Gastrocnemius medialis (tissue), 4 donors: ENCODE data around the gene USP7. TPM values are rescaled to one million over a fixed set of nuclear protein-coding genes. Genes with fewer than 3 reads are reported as not detected.

ENCODE experiments used
- ATAC-seq, 2 donors: fragments of 150-250 bp; one replicate each; pipeline ENCODE4 v1.9.1; 2016
- DNase-seq, 2 donors: peaks; one replicate each; pipeline ENCODE4 v3.0.0-alpha.2; 2019
- H3K27ac ChIP-seq, 4 donors: fragments of 200-600 bp; sonication (generic); 1 replicate in 1 of 4; 2 replicates in 3 of 4; pipeline ENCODE4 v1.5.1; 2016 to 2018; ENCODE audit warnings: mild to moderate bottlenecking in 2 of 4, moderate library complexity in 1 of 4
- H3K27me3 ChIP-seq, 3 donors: fragments of 200-600 bp; sonication (generic) in 2 of 3; 1 replicate in 1 of 3; 2 replicates in 2 of 3; pipeline versions ENCODE4 v1.5.1 to v1.6.0; 2016 to 2019; ENCODE audit warnings: mild to moderate bottlenecking in 1 of 3, moderate library complexity in 1 of 3
- H3K36me3 ChIP-seq, 2 donors: fragments of 200-600 bp; sonication (generic) in 1 of 2; one replicate each; pipeline ENCODE4 v1.5.1; 2017 to 2018
- H3K4me1 ChIP-seq, 2 donors: fragments of 200-600 bp; sonication (generic) in 1 of 2; one replicate each; pipeline ENCODE4 v1.5.1; 2016 to 2017; ENCODE audit warnings: mild to moderate bottlenecking in 2 of 2
- H3K4me3 ChIP-seq, 4 donors: fragments of 200-600 bp; sonication (generic) in 3 of 4; 1 replicate in 1 of 4; 2 replicates in 3 of 4; pipeline ENCODE4 v1.5.1; 2016 to 2019; ENCODE audit warnings: mild to moderate bottlenecking in 2 of 4
- H3K9me3 ChIP-seq, 3 donors: fragments of 200-600 bp; sonication (generic) in 2 of 3; 1 replicate in 1 of 3; 2 replicates in 2 of 3; pipeline ENCODE4 v1.5.1; 2016 to 2019
- POLR2A ChIP-seq, 2 donors: fragments of 450-650 bp; IDR thresholded peaks; one replicate each; pipeline ENCODE4 v1.6.1; 2017; ENCODE audit warnings: antibody characterized with exemption in 2 of 2, mild to moderate bottlenecking in 2 of 2, moderate library complexity in 2 of 2
- in situ Hi-C, 4 donors: fragments of 200-750 bp; cut with MboI; loops; one replicate each; pipeline versions ENCODE4 v1.15.0 to v1.8.0; 2017; ENCODE audit warnings: low sequenced_read_pairs in 4 of 4
- intact Hi-C: fragments of 100-400 bp; cut with DNase I; formaldehyde crosslinking; loops from one replicate; pipeline ENCODE4 v1.15.1; 2023; ENCODE audit warnings: low total_unique reads
- total RNA-seq, 4 donors: library from RNA; depleted of rRNA; stranded (reverse); fragments of >200 nt; gene quantifications; one replicate each; pipeline versions ENCODE4 v1.1.0 to v1.2.3, GENCODE V29; 2016
- TF ChIP-seq, protein P1 (sequence below), 5 experiments: fragments of 450-650 bp in 3 of 5; fragments of 200-600 bp in 2 of 5; sonication (generic) in 2 of 5; IDR thresholded peaks in 4 of 5; conservative IDR thresholded peaks in 1 of 5; 1 replicate in 4 of 5; 2 replicates in 1 of 5; pipeline ENCODE4 v1.5.1; 2016 to 2019; ENCODE audit warnings: antibody characterized with exemption in 5 of 5, mild to moderate bottlenecking in 3 of 5, moderate library complexity in 3 of 5

Gene USP7
- total RNA-seq, 4 donors from 2014 or later, result 79.7 to 99.2 (median 85.6) TPM

GRCh38 chr16:8953064-8953463, 10.6 kb downstream of the USP7 start:
- H3K36me3 ChIP-seq, result no peaks in the 10 kb centered on the region
- intact Hi-C loops, result no loop called here
- H3K27ac ChIP-seq, result no peak overlapping the region
- TF ChIP-seq, protein P1, sequence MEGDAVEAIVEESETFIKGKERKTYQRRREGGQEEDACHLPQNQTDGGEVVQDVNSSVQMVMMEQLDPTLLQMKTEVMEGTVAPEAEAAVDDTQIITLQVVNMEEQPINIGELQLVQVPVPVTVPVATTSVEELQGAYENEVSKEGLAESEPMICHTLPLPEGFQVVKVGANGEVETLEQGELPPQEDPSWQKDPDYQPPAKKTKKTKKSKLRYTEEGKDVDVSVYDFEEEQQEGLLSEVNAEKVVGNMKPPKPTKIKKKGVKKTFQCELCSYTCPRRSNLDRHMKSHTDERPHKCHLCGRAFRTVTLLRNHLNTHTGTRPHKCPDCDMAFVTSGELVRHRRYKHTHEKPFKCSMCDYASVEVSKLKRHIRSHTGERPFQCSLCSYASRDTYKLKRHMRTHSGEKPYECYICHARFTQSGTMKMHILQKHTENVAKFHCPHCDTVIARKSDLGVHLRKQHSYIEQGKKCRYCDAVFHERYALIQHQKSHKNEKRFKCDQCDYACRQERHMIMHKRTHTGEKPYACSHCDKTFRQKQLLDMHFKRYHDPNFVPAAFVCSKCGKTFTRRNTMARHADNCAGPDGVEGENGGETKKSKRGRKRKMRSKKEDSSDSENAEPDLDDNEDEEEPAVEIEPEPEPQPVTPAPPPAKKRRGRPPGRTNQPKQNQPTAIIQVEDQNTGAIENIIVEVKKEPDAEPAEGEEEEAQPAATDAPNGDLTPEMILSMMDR (IDR thresholded peaks at IDR 0.05 in 4 of 5, conservative IDR thresholded peaks at IDR 0.05 in 1 of 5), result no peak
- no peak for TF ChIP-seq POLR2A (IDR thresholded peaks at IDR 0.05)
- in situ Hi-C loops, result loop anchor here in 1 of 4 donors (10.0 to 25.0 kb wide), 2 partner anchors 48 to 134 kb away; partner anchors contain the start of gene HAPSTR1
- no peak overlapping the region for H3K4me3 ChIP-seq
- H3K9me3 ChIP-seq, result no peaks in the 10 kb centered on the region
- H3K27me3 ChIP-seq, result no peaks in the 10 kb centered on the region
- ATAC-seq (no peak), DNase-seq (no peak)
- H3K4me1 ChIP-seq, result peaks cover 77 to 88% of the 10 kb centered on the region in 2 donors

GRCh38 chr16:8952281-8952751, 11.4 kb downstream of the USP7 start:
- intact Hi-C loops, result no loop called here
- ATAC-seq (no peak), DNase-seq (no peak)
- TF ChIP-seq, protein P1 (IDR thresholded peaks at IDR 0.05 in 4 of 5, conservative IDR thresholded peaks at IDR 0.05 in 1 of 5), result no peak
- TF ChIP-seq POLR2A (IDR thresholded peaks at IDR 0.05), result no peak
- Histone ChIP-seq H3K36me3 (no peaks in the 10 kb centered on the region), H3K4me3 (no peak overlapping the region), H3K9me3 (no peaks in the 10 kb centered on the region), H3K27ac (peak overlapping the region; percentile 50 to 66 (median 63)), H3K4me1 (peaks cover 75 to 85% of the 10 kb centered on the region in 2 donors), H3K27me3 (no peaks in the 10 kb centered on the region)
- in situ Hi-C loops, result loop anchor here in 1 of 4 donors (10.0 to 25.0 kb wide), 2 partner anchors 48 to 135 kb away; partner anchors contain the start of gene HAPSTR1

DNA sequence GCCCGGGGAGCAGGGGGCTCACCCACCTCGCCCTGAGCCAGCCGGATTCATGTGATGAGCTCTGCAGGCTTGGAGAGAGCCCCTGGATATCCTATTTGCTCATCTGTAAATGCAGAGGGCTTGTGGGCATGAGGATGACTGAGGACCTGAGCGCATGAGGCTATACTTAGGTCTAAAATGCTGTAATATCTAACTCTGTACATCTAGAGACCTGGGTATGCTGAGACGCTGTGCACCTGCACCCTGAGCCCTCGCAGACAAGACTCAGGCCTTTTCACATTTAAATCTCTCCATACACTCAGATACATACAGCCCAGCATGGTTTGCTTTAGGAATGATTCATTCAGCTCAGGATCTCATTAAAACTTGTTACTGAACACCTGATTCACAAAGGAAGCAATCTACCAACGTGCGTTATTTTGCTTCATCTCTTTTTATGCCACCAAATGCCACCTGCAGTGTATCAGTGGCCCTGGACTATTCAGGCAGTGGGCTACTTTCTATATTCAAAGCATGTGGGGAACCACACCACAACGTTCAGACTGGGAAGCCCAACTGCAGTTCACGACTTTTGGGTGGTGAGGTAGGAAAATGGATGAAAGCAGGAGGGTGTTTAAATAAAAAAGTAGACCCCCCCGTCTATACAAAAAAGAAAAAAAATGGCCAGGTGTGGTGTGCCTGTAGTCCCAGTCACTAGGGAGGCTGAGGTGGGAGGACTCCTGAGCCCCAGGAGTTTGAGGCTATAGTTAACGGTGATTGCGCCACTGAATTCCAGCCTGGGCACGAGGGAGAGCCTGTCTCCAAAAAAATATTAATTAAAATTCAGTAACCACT, 12.0 kb downstream of the USP7 start:
- peak in 1 of 2 donors; percentile 40 for DNase-seq
- intact Hi-C loops (no loop called here), in situ Hi-C loops (loop anchor here in 1 of 4 donors (10.0 to 25.0 kb wide), 2 partner anchors 47 to 136 kb away; partner anchors contain the start of gene HAPSTR1)
- peaks cover 75 to 85% of the 10 kb centered on the region in 2 donors for H3K4me1 ChIP-seq
- H3K27me3 ChIP-seq, result no peaks in the 10 kb centered on the region
- peak; percentile 48 to 74 for ATAC-seq
- H3K4me3 ChIP-seq, result no peak overlapping the region
- H3K9me3 ChIP-seq, result no peaks in the 10 kb centered on the region
- peak overlapping the region; percentile 50 to 66 (median 63) for H3K27ac ChIP-seq
- H3K36me3 ChIP-seq, result no peaks in the 10 kb centered on the region
- TF ChIP-seq, protein P1 (IDR thresholded peaks at IDR 0.05 in 4 of 5, conservative IDR thresholded peaks at IDR 0.05 in 1 of 5), result no peak
- peak in 1 of 2 donors; percentile 21 for TF ChIP-seq POLR2A (IDR thresholded peaks at IDR 0.05)

GRCh38 chr16:8950580-8951077, 13.1 kb downstream of the USP7 start:
- in situ Hi-C loops, result loop anchor here in 1 of 4 donors (10.0 to 25.0 kb wide), 2 partner anchors 46 to 137 kb away; partner anchors contain the start of gene HAPSTR1
- H3K36me3 ChIP-seq, result no peaks in the 10 kb centered on the region
- no peaks in the 10 kb centered on the region for H3K9me3 ChIP-seq
- DNase-seq (peak; percentile 49 to 64), ATAC-seq (peak; percentile 71 to 89)
- peaks cover 73 to 84% of the 10 kb centered on the region in 2 donors for H3K4me1 ChIP-seq
- peak overlapping the region; percentile 50 to 66 (median 63) for H3K27ac ChIP-seq
- H3K27me3 ChIP-seq, result no peaks in the 10 kb centered on the region
- H3K4me3 ChIP-seq, result no peak overlapping the region
- intact Hi-C loops, result no loop called here
- TF ChIP-seq, protein P1 (IDR thresholded peaks at IDR 0.05 in 4 of 5, conservative IDR thresholded peaks at IDR 0.05 in 1 of 5), result no peak
- no peak for TF ChIP-seq POLR2A (IDR thresholded peaks at IDR 0.05)
